C4-2B (cell line): ENCODE results near the gene ATP11A.

Source experiments
- H3K27ac ChIP-seq: fragments of 450-650 bp; 2 replicates; pipeline ENCODE4 v1.5.1; 2017
- ZFX ChIP-seq: fragments of 450-650 bp; IDR thresholded peaks from 2 replicates; pipeline ENCODE4 v1.6.1; 2017
- TF ChIP-seq, protein P1 (sequence below): fragments of 450-650 bp; conservative IDR thresholded peaks from 2 replicates; pipeline ENCODE4 v1.5.1; 2017; ENCODE audit warnings: mild to moderate bottlenecking

Gene ATP11A

DNA sequence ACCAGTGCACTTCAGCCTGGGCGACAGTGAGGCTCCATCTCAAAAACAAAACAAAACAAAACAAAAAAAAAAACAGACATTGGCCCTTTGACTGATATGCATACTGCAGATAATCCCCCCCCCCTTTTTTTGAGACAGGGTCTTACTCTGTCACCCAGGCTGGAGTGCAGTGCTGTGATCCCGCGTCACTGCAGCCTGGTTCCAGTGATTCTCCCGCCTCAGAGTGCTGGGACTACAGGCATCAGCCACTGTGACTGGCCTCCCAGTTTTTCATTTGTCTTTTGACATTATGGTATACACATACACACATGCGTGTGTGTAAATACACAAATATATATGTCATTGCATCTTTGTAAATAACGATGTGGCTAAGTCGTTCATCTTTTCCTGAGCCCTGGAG lies 61.8 kb downstream of the ATP11A start:
- TF ChIP-seq ZFX = no peak
- TF ChIP-seq, protein P1, sequence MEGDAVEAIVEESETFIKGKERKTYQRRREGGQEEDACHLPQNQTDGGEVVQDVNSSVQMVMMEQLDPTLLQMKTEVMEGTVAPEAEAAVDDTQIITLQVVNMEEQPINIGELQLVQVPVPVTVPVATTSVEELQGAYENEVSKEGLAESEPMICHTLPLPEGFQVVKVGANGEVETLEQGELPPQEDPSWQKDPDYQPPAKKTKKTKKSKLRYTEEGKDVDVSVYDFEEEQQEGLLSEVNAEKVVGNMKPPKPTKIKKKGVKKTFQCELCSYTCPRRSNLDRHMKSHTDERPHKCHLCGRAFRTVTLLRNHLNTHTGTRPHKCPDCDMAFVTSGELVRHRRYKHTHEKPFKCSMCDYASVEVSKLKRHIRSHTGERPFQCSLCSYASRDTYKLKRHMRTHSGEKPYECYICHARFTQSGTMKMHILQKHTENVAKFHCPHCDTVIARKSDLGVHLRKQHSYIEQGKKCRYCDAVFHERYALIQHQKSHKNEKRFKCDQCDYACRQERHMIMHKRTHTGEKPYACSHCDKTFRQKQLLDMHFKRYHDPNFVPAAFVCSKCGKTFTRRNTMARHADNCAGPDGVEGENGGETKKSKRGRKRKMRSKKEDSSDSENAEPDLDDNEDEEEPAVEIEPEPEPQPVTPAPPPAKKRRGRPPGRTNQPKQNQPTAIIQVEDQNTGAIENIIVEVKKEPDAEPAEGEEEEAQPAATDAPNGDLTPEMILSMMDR = no peak
- no peak overlapping the region for H3K27ac ChIP-seq

DNA sequence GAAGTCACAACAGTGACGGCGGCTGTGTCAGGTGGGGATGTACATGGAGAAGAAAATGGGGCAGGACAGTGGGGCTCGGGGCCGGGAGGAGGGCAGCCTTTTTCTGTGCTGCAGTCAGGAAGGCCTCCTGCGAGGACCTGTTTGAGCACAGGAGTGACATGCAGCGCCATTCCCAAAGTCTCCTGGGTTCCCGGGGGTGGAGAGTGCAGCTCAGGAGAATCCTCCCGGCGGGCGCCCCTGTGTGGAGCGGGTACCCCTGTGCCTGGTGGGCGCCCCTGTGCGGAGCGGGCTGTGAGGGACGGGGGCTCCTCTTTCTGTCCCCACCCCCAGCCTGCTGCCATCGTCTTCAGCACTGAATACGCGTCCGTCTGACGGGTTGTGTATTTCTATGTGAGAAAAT lies 62.4 kb downstream of the ATP11A start:
- no peak overlapping the region for H3K27ac ChIP-seq

DNA sequence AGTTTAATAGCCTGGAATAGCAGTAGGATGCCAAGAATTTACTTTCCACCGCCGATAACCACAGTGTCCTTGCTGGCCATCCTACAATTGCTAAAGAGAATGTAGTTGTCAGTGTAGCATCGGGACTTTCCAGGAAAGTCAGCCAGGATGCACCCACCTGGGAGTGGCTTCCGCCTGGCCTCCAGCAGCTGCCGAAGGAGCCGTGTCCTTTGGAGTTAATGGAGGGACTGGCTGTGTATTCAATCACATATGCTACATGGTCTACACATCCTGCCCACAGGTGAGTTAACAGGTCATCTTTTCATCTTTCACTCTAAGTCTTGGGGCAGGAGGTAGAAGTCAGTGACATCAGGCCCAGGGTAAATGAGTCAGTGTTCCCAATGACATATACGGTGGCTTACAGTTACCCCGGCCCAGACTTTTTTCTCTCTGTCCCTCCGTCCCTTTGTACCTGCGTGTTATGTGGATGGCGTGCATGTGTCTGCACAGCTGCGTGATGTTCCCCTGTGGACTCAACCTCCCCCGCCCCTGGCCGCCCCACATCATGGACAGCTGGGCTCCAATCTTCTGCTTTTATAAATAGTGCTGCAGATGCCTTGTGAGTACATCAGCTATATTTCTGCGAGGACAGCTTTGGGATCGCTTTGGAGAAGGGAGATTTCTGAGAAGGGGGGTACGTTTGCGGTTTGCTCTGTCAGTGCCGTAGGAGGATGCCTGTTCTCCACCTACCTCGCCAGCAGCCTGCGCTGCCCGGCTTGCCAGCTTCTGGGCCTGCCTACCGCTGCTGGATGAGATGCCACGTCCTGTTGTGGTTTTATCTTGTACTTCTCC lies 63.1 kb downstream of the ATP11A start:
- TF ChIP-seq ZFX = no peak
- TF ChIP-seq, protein P1 = no peak

More for the DNA sequence above, 62.4 kb downstream of the ATP11A start:
- TF ChIP-seq, protein P1 = no peak
- TF ChIP-seq ZFX = no peak

DNA sequence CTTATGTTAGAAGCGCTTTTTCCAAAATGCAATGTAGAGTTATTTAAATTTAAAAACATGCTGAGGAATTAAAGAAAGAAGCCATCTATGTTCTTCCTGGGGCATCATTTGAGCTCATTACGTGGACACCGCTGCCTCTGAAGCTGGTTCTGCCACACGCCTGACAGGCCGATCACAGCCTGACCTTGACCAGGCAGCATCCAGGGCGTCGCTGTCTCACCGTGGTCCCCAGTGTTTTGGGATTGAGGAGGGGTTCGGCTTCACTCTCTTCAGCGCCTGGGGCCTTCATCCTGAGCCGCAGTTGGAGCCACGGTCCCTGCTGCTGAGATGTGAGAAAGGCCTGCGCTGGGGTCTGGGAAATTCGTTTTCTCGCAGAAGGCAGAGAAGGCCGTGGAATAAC lies 64.0 kb downstream of the ATP11A start:
- H3K27ac ChIP-seq = no peak overlapping the region
- TF ChIP-seq ZFX = no peak
- TF ChIP-seq, protein P1 = no peak

More for the DNA sequence above, 63.1 kb downstream of the ATP11A start:
- H3K27ac ChIP-seq = no peak overlapping the region

DNA sequence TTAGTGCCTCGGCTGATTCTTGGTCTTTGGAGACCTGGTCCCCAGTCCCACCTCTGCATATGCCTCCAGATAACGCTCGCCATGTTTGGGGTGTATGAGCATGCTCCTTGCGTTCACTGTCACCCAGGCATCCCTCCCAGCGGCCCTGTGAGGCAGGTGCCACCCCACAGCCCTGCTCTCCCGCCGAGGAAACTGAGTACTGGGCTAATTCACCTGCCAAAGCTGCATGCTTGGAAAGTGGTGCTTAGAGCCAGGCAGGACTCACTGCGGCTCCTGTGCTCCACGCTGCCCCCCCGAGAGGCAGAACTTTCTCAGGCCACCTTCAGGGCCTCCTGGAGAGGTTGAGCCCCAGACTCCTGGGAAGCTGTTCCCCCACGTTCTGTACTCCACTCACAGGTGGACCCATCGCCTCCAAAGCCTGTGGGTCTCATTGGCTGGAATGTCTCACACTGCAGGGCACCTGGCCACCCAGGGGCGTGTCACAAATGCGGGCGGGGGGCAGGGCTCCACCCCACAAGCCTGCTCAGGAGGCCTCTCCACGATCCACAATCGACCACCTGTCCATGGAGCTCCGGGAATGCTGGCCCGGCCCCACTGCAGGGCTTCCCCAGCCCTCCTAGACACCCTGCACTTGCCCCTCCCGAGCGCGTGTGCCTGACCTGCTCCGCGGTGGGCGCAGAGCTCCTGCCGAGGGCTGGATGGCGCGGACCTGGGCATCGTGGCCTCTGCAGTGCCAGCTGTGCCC lies 64.6 kb downstream of the ATP11A start:
- H3K27ac ChIP-seq = no peak overlapping the region
- TF ChIP-seq, protein P1 = no peak
- TF ChIP-seq ZFX = no peak

DNA sequence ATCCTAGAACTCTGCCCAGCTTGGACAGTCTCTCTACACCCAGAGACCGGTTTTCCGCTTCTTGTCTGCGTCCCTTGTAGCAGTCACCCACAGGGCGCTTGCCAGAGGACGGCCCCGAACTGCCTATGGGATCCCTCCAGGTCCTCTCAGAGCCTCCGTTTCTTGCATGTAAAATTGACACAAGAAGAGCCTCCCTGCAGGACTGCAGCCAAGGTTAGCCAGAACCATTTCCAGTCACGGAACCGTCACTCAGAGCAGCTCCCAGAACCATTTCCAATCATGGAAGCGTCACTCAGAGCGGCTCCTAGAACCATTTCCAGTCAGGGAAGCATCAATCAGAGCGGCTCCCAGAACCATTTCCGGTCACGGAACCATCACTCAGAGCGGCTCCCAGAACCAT lies 65.5 kb downstream of the ATP11A start:
- TF ChIP-seq, protein P1 = no peak
- TF ChIP-seq ZFX = no peak
- H3K27ac ChIP-seq = no peak overlapping the region

DNA sequence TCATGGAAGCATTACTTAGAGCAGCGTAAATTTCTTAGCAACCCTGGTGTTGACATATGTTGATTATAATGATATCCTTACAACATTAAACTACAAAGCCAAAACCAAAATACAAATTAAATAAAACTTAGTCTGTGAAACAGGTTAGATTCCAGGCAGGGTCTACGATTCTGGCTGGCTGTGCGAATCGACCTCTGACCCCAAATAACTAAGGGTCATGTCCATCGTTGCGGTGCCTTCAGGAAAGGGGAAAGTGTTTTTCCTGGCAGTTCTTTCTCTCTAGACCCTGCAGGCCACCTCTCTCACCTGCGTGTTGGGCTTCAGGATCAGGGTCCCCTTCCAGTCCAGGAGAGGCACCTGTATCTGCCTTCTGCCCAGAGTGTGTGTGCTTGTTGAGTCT lies 66.2 kb downstream of the ATP11A start:
- TF ChIP-seq, protein P1 = no peak
- no peak for TF ChIP-seq ZFX
- H3K27ac ChIP-seq = no peak overlapping the region; the same call in 1 of the 2 replicates
